Activated CD4-positive, alpha-beta T cell treated with anti-CD3 and anti-CD28 coated beads for 4 hours (primary cell): Measurements from ENCODE around the gene TXNRD1.
"Not testable (repeated sequence)": the region's sequence is repeated elsewhere in the genome, so short reads cannot be mapped to it uniquely, and the experiment has no call there.

Experiments
- DNase-seq, 2 donors: peaks; one replicate each; pipeline ENCODE4 v3.0.0-alpha.2; 2020

The TXNRD1 gene

GRCh38 chr12:104215638-104216297, at the start of gene TXNRD1:
Gene TXNRD1 (plus strand): TSS chr12:104215779. CDS start chr12:104215803, 24 bp downstream.
- DNase-seq = peak; percentile 84 to 85

GRCh38 chr12:104165801-104166200, 49.8 kb upstream of the TXNRD1 start:
- no peak for DNase-seq

- DNase-seq = no peak
Observed at GRCh38 chr12:104166465-104166864, 49.1 kb upstream of the TXNRD1 start.

GRCh38 chr12:104167519-104168458, 47.8 kb upstream of the TXNRD1 start:
- DNase-seq = no peak

GRCh38 chr12:104168596-104168995, 47.0 kb upstream of the TXNRD1 start:
- DNase-seq = no peak

GRCh38 chr12:104171785-104172569, 43.6 kb upstream of the TXNRD1 start:
- DNase-seq = no peak

- DNase-seq = no peak
Observed at GRCh38 chr12:104172570-104172947, 43.0 kb upstream of the TXNRD1 start.

GRCh38 chr12:104173804-104174203, 41.8 kb upstream of the TXNRD1 start:
- DNase-seq = not testable (repeated sequence)

- DNase-seq = no peak
Observed at GRCh38 chr12:104175726-104176247, 39.8 kb upstream of the TXNRD1 start.

GRCh38 chr12:104177336-104177662, 38.3 kb upstream of the TXNRD1 start:
- no peak for DNase-seq

- DNase-seq = no peak
Observed at GRCh38 chr12:104177663-104178501, 37.7 kb upstream of the TXNRD1 start.

- no peak for DNase-seq
Observed at GRCh38 chr12:104180374-104180773, 35.2 kb upstream of the TXNRD1 start.

GRCh38 chr12:104181313-104181712, 34.3 kb upstream of the TXNRD1 start:
- DNase-seq = no peak

- DNase-seq = no peak
Observed at GRCh38 chr12:104182144-104182543, 33.4 kb upstream of the TXNRD1 start.

- no peak for DNase-seq
Observed at GRCh38 chr12:104182621-104183378, 32.8 kb upstream of the TXNRD1 start.

GRCh38 chr12:104183443-104183842, 32.1 kb upstream of the TXNRD1 start:
- DNase-seq = no peak

GRCh38 chr12:104187446-104188155, 28.0 kb upstream of the TXNRD1 start:
- DNase-seq = no peak

- no peak for DNase-seq
Observed at GRCh38 chr12:104188534-104188933, 27.0 kb upstream of the TXNRD1 start.

- DNase-seq = no peak
Observed at GRCh38 chr12:104189915-104190555, 25.5 kb upstream of the TXNRD1 start.

- no peak for DNase-seq
Observed at GRCh38 chr12:104190641-104191176, 24.9 kb upstream of the TXNRD1 start.
